Measurements from ENCODE around the gene SART3. TPM values are rescaled to one million over a fixed set of nuclear protein-coding genes. Genes with fewer than 3 reads are reported as not detected.

Gene SART3
- total RNA-seq, 1 donor from 2014 or later: 44.8 TPM

DNA sequence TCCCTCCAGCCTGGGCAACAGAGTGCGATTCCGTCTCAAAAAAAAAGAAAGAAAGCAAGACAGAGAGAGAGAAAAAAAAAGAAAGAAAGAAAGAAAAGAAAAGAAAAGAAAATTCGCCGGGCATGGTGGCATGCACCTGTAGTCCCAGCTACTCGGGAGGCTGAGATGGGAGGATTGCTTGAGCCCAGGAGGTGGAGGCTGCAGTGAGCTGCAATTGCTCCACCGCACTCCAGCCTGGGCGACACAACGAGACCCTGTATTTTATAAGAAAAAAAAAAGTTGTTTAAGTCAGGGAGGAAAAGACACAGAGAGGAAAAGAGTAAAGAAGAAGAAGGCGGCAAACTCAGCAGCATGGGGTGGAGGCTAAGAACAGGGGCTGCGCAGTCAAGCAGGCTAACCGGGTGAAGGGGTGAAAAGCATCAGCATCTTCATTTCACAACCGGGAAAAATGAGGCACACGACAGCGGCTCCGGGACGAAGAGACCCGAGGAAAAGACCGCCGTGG lies 46.5 kb downstream of the SART3 start:
- Histone ChIP-seq H3K36me3 (peaks cover 23% of the 10 kb centered on the region), H3K4me3 (peak overlapping the region; percentile 86), H3K27me3 (no peaks in the 10 kb centered on the region), H3K4me1 (peaks cover 11% of the 10 kb centered on the region), H3K9me3 (no peaks in the 10 kb centered on the region), H3K27ac (peak overlapping the region; percentile 44)
- ATAC-seq (peak; percentile 3), DNase-seq (no peak)
- intact Hi-C loops (cut with DNase I): no loop called here
- no peak for TF ChIP-seq CTCF (IDR thresholded peaks at IDR 0.05)

DNA sequence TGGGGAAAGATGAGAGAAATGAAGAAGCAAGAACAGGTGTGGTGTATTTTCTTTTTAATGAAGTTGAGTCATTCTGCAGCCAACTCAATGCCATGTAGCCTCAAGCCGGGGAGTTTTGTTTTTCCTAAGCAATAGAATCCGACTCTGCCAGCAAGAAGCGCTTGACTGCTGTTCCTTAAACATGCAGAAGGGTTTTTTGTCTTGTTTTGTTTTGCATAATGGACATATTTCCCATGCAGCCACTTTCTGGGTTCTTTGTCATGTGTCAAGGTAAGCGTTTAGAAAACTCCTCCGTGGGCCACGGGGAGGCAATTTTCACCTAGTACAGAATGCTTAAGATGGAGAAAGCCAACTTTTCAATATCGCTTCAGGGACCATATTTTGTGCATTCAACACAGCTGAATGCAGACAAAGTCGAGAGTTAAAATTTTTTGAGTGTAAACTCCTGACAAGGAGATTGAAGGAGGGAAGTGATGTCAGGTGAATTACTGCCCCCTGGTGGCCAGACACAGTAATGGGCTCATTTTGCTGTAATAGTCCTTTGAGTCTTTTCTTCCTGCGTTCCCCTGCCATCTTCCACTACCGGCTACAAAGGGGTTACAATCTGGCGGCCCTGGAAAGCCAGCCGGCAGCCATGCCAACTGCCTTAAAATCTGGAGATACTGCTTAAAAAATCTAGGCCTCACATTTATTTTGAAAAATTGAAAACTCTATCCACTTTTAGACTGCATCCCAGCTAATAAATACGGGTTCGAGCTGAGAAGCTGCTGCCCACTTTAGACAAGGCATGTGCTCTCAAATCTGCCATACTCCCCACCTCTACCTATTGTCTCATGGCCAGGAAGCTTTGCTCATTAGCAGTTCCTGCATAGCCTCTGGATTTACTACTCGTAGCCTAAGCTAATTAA lies 49.1 kb downstream of the SART3 start:
- no peak for DNase-seq
- intact Hi-C loops (cut with DNase I): no loop called here

DNA sequence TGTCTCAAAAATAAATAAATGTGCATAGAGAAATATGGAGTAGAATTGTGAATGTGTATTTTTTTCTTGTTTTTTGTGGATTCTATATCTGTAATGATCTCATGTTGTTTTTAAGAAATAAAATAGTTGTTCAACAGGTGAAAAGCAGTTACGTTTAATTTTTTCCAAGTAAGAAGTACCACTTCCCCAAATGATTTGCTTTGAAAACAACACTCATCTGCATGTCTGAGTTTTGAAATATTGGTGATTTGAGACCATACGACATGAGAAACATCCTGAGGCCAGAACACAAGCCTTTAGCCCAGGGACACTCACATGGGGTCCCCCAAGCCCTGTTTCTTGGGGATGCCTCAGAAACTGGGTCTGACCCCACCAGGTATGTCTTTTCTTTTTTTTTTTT lies 50.1 kb downstream of the SART3 start:
- H3K4me3 ChIP-seq: no peak overlapping the region
- DNase-seq (no peak), ATAC-seq (no peak)
- no peak overlapping the region for H3K27ac ChIP-seq
- no peaks in the 10 kb centered on the region for H3K36me3 ChIP-seq
- intact Hi-C loops (cut with DNase I): no loop called here
- H3K27me3 ChIP-seq: no peaks in the 10 kb centered on the region
- no peak for TF ChIP-seq CTCF (IDR thresholded peaks at IDR 0.05)
- peaks cover 2% of the 10 kb centered on the region for H3K4me1 ChIP-seq
- H3K9me3 ChIP-seq: no peaks in the 10 kb centered on the region

More for the DNA sequence above, 49.1 kb downstream of the SART3 start:
- Histone ChIP-seq H3K4me3 (no peak overlapping the region), H3K27me3 (no peaks in the 10 kb centered on the region), H3K4me1 (peaks cover 11% of the 10 kb centered on the region), H3K36me3 (no peaks in the 10 kb centered on the region), H3K27ac (no peak overlapping the region), H3K9me3 (no peaks in the 10 kb centered on the region)
- peak; percentile 94 for TF ChIP-seq CTCF (IDR thresholded peaks at IDR 0.05)
- peak; percentile 32 for ATAC-seq

DNA sequence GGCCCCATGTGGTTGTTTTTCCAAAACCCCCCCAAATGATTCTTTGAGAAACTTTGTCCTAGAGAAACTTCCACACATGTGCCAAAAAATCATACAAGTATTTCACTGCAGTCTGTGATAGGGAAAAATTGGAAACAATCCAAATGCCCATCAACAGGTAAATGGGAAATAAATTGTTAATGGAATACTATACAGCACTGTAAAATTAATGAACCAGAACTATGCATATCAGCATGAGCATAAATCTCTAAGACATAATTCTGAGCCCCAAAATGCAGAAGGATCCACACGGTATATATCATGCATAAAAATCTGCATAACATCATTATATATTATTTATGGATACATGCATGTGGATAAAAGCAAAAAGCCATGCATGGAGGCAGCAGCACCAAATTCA lies 51.2 kb downstream of the SART3 start:
- H3K27me3 ChIP-seq: no peaks in the 10 kb centered on the region
- no peak overlapping the region for H3K4me3 ChIP-seq
- no peaks in the 10 kb centered on the region for H3K36me3 ChIP-seq
- H3K27ac ChIP-seq: no peak overlapping the region
- intact Hi-C loops (cut with DNase I): no loop called here
- no peaks in the 10 kb centered on the region for H3K4me1 ChIP-seq
- no peak for TF ChIP-seq CTCF (IDR thresholded peaks at IDR 0.05)
- ATAC-seq (no peak), DNase-seq (no peak)
- H3K9me3 ChIP-seq: no peaks in the 10 kb centered on the region

- no peak for TF ChIP-seq CTCF (IDR thresholded peaks at IDR 0.05)
- Histone ChIP-seq H3K9me3 (peaks cover under 1% of the 10 kb centered on the region), H3K27me3 (no peaks in the 10 kb centered on the region), H3K36me3 (no peaks in the 10 kb centered on the region), H3K4me3 (no peak overlapping the region), H3K27ac (no peak overlapping the region), H3K4me1 (no peaks in the 10 kb centered on the region)
- ATAC-seq (no peak), DNase-seq (no peak)
- intact Hi-C loops (cut with DNase I): no loop called here
These were observed 52.9 kb downstream of the SART3 start for GRCh38 chr12:108507971-108508642.

All from upper lobe of right lung (tissue), 1 donor.